Measurements from ENCODE around the gene PDSS1.

PDSS1 gene

DNA sequence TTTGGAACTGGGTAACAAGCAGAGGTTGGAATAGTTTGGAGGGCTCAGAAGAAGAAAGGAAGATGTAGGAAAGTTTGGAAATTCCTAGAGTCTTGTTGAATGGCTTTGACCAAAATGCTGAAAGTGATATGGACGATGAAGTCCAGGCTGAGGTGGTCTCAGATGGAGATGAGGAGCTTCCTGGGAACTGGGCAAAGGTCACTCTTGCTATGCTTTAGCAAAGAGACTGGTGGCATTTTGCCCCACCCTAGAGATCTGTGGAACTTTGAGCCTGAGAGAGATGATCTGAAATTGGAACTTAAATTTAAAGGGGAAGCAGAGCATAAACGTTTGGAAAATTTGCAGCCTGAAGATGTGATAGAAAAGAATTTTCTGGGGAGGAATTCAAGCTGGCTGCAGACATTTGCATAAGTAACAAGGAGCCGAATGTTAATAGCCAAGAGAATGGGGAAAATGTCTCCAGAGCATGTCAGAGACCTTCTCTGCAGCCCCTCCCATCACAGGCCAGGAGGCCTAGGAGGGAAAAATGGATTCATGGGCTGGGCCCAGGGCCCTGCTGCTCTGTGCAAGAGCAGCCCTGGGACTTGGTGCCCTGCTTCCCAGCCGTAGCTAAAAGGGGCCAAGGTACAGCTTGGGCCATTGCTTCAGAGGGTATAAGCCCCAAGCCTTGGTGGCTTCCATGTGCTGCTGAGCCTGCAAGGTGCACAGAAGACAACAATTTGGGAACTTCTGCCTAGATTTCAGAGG lies 3.6 kb downstream of the PDSS1 start:
- DNase-seq: no peak

DNA sequence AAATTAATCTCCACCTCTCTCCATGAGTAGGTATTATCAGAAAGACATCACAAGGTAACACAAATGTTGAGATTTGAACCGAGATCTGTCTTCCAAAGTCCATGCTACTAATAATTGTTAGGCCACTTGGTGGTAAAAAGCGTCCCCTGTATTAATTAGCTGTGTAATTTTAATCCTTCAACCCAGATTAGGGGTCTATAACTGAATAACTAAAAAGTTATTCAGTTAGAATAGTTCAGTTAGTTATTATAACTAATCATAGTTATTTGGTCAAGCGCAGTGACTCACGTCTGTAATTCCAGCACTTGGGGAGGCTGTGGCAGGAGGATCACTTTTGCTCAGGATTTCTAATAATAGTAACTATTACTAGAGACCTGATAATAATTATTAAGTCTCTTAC lies 5.6 kb downstream of the PDSS1 start:
- no peak for DNase-seq

DNA sequence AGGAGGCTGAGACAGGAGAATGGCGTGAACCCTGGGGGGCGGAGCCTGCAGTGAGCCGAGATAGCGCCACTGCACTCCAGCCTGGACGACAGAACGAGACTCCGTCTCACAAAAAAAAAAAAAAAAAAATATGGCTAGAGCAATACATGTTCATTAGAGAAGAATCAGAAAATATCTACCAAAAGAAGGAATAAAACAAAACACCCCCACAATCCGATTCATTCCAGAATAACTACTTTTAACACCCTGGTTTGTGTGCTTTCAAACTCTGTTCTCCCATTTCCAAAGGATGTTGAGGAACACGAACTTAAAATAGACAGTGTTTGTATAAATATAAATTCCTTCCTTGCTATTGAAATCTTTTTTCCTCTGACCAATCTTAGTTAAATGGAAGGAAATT lies 6.5 kb downstream of the PDSS1 start:
- no peak for DNase-seq

DNA sequence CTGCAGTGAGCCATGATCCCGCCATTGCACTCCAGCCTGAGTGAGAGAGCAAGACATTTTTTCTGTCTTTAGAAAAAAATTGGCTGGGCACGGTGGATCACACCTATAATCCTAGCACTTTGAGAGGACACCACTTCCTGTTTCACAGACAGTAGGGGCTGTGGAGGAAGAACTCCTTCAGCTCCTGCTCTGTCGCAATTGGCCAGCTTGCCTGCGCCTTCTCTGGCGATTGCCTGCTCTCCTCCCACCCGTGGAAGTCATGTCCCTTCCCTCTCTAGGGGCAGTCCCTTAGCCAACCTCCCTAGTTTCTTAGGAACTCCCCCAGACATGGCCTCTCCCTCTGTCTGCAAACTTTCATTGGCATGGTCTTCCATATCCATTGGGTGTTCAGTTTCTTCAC lies 8.7 kb downstream of the PDSS1 start:
- no peak for DNase-seq

DNA sequence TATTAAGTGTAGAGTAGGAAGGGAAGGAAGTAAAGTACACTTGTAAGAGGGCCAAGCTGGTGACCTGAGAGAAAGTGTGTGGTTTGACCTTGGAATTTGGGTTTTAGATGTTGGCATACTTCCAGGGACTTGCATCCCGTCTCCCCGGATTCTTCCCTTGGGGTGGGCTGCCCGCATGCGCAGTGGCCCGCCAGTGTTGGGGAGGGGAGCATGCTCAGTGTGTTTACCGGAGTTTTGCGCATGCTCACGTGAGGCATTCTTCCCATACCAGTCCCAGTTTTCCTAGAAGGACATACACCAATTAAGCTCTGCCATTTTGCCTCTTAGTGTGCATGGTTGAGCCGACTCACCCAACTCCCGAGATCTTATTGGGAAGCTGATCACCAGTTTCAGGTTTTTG lies 9.4 kb downstream of the PDSS1 start:
- no peak for DNase-seq

DNA sequence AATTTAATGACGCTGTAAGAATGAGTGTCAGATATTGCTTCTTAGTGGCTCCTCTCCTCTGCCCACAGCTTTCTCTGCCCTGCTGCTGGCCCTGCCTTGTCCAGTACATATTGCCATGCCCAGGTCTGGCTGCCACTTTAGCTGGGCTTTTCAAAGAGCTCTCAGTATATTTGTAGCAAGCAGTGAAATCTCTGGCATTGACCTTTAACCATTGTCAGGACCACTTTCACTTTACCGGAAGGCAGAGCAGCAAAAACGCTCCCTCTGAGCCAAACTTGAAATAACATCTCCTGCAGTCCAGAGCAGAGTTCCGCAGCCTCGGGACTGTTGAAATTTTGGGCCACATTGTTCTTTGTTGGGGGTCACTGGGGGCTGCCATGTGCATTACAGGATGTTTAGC lies 13.8 kb downstream of the PDSS1 start:
- DNase-seq: no peak

DNA sequence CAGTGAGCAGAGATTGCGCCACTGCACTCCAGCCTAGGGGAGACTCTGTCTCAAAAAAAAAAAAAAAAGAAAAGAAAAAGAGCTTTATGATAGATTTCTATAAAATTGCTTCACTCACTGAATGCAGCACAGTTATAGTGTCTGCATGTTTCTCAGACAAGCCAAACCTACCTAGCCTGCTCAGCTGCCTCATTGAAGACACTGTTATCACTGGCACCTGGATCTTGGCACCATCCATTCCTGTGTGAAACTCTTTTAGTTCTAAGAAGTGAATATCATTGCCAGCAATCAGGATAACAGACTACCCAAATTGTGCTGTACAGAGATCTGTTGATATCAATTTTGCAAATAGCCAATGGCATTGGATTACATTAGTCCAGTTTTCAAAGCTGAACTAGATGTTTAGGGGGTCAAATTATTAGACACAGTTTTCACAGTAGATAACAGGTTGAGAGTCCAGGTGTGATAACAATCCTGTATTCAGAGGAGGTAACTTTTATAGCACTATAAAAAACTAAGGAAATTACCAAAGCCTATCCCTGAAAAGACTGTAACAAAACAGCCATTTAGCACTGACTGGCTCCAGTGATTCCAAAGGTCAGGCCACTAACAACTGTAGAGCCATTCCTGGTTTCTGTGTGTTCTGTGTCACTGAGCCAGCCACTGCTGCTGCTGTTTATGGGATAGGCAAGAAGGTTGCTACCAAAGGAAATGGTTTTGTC lies 17.1 kb downstream of the PDSS1 start:
- DNase-seq: no peak

DNA sequence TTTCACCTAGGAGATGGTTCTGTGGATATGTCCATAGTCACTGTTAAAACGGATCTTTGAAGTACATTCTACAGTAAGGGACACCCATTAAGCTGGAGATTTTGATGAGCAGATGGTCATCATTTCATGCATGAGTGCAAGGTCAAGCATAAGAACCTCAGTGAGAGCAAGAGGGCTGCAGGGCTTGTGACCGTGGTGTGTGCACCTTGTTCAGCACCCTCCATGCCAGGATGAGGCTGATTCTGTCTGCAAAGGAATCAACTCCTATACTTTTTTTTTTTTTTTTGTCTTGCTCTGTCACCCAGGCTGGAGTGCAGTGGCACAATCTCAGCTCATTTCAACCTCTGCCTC lies 17.6 kb downstream of the PDSS1 start:
- no peak for DNase-seq

DNA sequence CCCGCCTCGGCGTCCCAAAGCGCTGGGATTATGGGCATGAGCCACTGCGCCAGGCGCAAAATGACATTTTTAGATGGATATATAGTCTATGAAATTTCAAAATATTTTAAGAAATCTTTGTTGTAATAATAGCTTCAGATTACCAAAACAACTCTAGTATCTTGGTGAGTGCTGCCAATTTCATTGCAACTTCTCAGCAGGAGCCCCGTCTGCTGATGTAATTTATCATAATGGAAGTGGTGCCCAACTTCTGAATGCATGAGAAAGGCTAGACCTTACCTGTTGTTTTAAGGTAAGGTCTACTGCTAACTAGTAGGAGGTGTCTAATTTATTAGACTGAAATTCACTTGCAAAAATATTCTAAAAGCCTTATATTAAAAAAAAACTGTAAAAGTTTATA lies 20.0 kb downstream of the PDSS1 start:
- DNase-seq: no peak

DNA sequence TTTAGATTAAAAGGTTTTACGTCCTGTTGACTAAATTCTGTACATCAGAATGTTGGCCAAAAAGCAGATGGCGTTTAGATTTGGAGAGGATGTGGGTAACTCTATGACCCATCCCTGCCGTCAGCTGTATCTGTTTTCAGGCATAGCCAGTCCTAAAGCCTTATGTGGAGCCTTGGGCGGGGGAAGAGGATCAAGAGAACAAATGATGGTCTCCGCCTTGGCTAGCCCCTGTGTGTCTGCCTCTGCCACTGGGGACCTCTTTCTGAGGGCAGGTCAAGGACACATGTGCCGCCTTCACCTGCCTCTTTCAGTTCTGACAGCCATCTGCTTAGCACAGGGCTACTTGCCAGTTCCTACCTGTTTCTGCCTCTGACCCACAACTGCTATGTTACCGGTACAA lies 24.1 kb downstream of the PDSS1 start:
- no peak for DNase-seq

DNA sequence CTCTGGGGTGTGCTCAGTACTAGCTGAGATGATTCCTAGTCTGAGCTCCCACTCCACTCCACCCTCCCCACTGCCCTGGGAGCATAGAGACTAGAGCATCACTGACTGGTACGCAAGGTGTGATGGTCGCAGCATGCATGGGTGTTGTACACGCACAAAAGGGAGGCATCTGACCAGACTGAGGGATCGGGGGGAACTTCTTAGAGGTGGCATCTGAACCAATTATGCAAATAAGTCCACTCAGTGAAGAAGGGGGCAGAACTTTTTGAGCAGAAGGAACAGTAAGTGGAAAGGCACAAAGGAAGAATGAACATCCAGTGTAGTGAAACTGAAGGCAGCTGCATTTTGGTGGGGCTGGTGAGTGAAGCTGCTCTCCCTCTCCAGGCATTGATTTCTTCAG lies 25.5 kb downstream of the PDSS1 start:
- DNase-seq: no peak

DNA sequence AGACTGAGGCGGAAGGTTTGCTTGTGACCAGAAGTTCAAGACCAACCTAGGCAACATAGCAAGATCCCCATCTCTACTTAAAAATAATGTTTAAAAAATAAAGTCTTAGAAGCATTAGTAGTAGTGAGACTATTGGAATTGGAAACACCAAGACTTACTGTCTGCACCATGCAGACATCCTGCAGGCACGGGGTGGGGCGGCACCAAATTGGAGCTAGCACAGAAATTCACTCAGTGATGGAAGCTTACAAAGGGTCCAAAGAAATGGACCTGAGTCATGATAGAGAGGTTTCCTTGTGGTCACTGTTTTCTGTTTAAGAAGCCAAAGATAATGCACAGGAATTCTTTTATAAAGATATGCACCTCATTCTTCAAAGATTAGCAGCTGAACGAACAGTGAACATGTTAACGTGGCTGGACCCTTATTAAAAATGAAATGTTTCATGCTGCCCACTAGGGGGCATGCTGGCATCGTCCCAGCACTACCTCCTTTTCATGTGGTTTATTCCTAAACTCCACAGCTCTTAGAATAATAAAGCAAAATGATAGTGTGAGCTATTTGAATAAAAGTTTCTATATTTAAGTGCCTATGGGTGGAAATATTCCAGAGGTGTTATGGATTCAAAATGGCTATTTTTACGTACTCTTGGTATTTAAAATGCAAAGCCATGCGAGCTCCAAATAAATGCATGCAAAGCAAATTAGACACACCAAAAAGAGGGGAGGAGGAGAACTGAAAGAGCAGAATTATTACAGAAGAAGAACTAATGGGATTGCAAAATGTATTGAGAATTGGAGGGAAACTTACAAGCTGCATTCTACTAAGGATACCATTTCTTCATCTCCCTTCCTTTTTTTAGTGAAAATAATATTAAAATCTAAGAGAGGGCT lies 28.6 kb downstream of the PDSS1 start:
- DNase-seq: peak; percentile 60

DNA sequence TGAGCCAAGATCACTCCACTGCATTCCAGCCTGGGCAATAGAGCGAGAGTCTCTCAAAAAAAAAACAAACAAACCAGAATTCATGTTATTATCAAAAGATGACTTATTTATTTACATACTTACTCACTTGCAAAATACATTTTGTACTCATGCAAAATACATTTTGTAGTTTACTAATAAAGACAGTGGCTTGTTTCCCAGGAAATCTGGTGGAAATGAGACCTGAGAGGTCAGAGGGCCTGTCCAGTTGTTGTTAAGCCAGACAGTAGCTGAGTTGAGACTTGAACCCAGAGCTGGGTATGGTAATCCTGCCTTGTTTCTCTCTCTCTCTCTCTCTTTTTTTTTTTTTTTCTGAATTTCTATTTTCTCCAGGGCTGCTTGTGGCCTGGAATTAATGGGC lies 29.5 kb downstream of the PDSS1 start:
- no peak for DNase-seq

DNA sequence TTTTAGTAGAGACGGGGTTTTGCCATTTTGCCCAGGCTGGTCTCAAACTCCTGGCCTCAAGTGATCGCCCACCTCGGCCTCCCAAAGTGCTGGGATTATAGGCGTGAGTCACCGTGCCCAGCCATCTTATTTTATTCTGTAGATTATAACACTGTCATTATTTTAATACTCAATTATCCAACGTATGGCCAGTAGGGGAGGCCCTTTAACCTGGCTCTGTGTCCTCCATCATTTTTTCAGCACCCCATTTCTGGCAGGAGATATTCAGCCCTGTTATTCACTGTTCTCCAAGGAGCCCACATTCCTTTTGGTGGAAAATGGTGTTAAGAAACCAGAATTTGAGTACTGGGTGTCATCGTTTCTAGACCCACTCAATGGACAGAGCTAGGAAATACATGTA lies 31.5 kb downstream of the PDSS1 start:
- DNase-seq: no peak

DNA sequence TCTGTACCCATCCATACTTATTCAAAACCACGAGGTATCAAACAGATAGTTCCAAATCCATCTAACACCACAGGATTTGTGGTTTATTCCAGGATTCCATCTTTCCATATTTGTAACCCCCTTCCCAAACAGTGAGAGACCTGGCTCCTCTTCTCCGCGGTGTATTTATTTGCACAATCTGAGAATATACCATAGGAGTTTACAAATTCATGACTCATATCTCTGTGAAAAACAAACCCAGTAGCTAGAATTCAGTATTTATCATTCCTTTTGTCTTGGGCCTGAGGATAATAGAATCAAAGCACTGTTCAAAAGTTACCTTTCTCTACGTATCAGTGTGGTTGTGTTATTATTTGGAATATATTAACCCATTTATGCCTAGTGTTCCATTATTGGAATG lies 31.9 kb downstream of the PDSS1 start:
- DNase-seq: no peak

DNA sequence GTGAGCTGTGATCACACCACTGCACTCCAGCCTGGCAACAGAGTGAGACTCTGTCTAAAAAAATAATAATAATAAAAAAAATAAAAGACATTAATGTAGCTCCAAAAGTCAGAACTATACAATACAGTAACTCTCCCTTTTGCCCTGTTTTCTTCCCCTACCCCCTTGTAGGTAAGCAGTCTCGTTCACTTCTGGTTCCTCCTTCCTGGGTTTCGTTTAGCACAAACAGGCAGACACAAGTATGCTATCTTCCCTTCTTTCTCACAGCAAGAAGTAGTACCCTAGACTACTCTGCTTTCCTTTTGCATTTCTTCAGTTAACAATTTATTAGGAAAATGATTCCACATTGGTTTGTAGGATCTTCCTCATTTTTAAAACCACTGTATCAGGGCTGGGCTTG lies 33.1 kb downstream of the PDSS1 start:
- DNase-seq: no peak

DNA sequence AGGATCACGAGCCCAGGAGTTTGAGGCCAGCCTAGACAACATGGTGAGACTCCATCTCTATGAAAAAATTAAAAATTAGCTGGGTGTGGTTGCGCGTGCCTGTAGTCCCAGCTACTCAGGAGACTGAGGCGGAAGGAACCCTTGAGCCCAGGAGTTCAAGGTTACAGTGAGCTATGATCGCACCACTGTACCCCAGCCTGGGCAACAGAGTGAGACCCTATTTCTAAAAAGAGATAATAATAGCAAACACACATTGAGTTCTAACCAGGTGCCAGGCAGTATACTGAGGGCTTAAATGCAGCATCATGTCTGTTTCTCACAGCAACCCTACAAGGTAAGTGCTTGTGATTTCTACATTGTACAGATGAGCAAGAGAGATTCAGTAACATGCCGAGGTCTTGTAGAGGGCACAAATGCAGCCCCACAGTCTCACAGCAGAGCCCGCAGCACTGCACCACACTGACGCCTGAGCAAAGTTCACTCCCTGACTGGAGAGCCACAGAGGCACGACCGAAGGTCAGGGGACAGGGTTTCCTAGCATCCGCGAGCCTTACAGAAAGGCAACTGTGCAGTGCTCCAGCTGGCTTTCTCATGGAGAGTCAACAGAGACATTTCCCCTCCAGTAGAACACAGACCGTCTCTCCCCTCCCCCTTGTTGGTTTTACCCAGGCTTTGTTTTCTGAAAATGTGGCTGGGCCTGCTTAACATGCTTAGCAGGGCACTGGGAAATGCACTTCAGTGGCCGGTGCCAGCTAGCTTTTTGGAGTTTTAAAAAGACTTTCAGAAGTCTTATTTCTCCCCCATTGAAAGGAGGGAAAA lies 36.5 kb downstream of the PDSS1 start:
- no peak for DNase-seq

DNA sequence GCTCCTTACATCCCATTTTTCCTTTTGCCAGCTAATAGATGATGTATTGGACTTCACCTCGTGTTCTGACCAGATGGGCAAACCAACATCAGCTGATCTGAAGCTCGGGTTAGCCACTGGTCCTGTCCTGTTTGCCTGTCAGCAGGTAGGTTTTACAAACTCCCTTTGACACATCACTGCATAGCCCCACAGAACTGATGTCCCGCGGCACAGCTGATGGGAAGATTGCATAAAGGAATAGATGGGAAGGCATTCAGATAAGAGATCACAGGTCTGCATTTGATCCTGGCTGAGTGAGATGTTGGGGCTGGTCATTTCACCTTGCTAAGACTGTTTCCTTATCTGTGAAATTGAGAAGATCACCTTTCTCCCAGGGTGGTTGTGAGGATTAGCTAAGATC lies 37.9 kb downstream of the PDSS1 start:
- no peak for DNase-seq

DNA sequence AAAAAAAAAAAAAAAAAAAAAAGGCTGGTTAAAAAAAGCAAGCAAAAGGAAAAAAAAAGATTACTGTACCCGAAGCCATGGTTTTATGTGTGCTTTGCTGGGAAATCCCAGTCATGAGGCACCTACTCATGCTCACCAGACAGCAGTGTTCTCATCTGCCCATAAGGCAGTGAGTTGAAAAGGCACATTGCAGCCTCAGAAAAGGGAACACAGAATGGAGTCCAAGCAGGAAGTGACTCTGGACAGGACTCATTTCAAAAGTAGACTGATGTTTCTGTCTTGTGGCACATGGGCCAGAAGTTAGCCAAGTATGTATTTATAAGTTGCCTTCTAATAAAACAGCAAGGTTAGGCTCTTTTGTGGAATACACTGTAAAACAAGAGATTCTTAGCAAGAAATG lies 40.2 kb downstream of the PDSS1 start:
- no peak for DNase-seq

DNA sequence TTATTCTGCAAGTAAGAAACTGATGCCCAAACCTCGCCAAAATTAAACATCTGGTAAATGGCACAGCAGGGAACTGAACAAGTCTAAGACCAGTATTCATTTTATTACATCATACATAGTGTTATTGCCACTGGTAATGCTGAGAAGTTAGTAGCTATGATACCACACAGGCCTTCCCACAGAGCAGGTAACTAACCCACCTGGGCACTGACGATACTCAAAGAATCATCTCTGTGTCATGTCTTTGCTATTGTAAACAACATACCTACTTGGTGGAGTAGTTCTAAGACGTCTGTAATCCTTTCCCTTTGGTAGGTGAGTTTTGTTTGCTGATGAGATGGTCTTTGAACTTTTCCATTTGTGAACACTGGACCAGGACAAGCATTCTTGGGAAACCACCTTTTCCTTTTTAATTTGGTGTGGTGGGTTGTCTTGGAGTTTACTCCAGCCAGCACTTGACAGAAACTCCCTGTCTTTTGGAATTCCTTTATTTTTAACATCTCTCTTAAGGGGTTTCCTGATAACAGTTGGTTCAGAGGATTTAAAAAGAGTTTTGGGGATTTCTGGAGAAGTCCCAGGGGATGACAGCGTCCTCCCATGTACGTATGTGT lies 40.9 kb downstream of the PDSS1 start:
- no peak for DNase-seq

DNA sequence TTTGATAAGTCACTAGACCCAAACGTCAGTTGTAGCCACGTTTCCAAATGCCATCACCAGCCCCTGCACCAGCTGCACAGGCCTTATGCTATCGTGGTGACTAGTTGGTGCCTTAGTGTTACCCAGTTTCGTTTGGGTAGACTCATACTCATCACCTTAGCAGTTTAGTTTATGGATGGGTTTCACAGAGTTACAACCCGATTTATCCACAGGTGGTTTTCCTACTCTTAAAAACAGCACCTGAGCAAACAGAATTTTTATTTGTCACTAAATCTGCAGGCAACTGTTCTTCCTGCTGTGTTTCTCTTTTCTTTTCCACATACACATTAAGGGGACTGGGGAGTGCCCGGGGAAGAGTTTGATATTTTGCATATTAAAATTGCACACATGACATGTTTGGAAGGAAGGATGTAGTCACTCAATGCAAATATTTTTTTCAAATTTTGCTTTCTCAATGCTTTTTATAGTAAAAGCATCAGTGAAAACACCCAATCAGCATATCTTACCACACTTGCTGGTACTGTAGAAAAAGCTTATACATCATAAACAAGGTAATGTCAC lies 41.6 kb downstream of the PDSS1 start:
- no peak for DNase-seq

DNA sequence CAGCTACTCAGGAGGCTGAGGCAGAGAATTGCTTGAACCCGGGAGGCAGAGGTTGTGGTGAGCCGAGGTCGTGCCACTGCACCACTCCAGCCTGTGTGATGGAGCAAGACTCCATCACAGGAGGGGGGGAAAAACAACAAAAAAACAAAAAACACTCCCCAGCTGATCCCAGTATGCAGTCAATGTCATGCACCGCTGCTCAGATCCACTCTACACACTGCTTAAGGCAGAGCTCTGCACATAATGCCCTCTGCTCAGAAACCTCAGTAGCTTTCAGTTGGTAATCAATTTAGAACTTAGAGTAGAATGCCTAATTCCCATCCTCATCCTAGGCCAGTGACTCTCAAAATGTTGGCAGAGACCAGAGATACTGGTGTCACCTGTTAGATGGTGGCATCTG lies 43.9 kb downstream of the PDSS1 start:
- no peak for DNase-seq

Data from EL (cell line).